GM12878 (cell line): ENCODE results near the gene UMAD1. TPM values are rescaled to one million over a fixed set of nuclear protein-coding genes. Genes with fewer than 3 reads are reported as not detected.

ENCODE experiments used
- ATAC-seq: fragments of 200-7000 bp; cut with Tn5 transposase; 3 replicates; pipeline ENCODE4 v1.9.1; 2020; ENCODE audit warnings: mild to moderate bottlenecking, moderate library complexity
- BruUV-seq: library from RNA; stranded (reverse); fragments of 400-500 nt; replicated peaks from 2 replicates; lab custom pipeline; 2021; lab: Mats Ljungman, UMichigan
- CTCF ChIA-PET: fragments of 300-600 bp; sonication (Branson Sonifier 250); formaldehyde crosslinking; extraction: SDS; loops from one replicate; lab custom pipeline; 2021; ENCODE audit warnings: inconsistent platforms; lab: Yijun Ruan, JAX
- POLR2A ChIA-PET: fragments of 350-600 bp; formaldehyde crosslinking; extraction: SDS; loops from one replicate; lab custom pipeline; 2021; ENCODE audit warnings: inconsistent platforms; lab: Charles Lee
- RAD21 ChIA-PET: fragments of 300-600 bp; sonication (Branson Sonifier 250); formaldehyde crosslinking; loops from one replicate; lab custom pipeline; 2023; ENCODE audit warnings: antibody characterized with exemption; ENCODE audit not compliant: unreplicated experiment; lab: Charles Lee
- SMC1A ChIA-PET: fragments of 300-600 bp; sonication (Branson Sonifier 250); formaldehyde crosslinking; loops from one replicate; lab custom pipeline; 2023; ENCODE audit not compliant: unreplicated experiment, uncharacterized antibody; lab: Charles Lee
- DNase-seq: peaks from one replicate; pipeline ENCODE4 v3.0.0-alpha.2; 2011; ENCODE audit warnings: low read depth, low spot score
- FAIRE-seq: peaks from 3 replicates; lab custom pipeline; 2011; peaks lifted over from hg19 to GRCh38; lab: Jason Lieb, UNC
- H2AFZ ChIP-seq: 2 replicates; pipeline ENCODE4 v1.6.0; 2011; ENCODE audit warnings: low read depth, low read length, control low read depth; ENCODE audit not compliant: control insufficient read depth
- H3K27ac ChIP-seq: 2 replicates; pipeline ENCODE4 v1.5.1; 2011; ENCODE audit warnings: control low read depth; ENCODE audit not compliant: control insufficient read depth, insufficient read depth
- H3K27me3 ChIP-seq, 2 experiments: replicated peaks in 1 of 2; 2 replicates each; pipeline versions ENCODE4 v1.6.0 to v1.6.1; 2011; ENCODE audit warnings: low read length in 1 of 2; ENCODE audit not compliant: control insufficient read depth in 2 of 2, insufficient read depth in 2 of 2
- H3K36me3 ChIP-seq, 2 experiments: 2 replicates each; pipeline ENCODE4 v1.5.1; 2011; ENCODE audit warnings: low read length in 1 of 2; ENCODE audit not compliant: control insufficient read depth in 2 of 2, insufficient read depth in 2 of 2
- H3K4me1 ChIP-seq: 2 replicates; pipeline ENCODE4 v1.6.1; 2011; ENCODE audit warnings: mild to moderate bottlenecking, low read length, moderate library complexity, mixed read lengths; ENCODE audit not compliant: control insufficient read depth, insufficient read depth
- H3K4me2 ChIP-seq: 2 replicates; pipeline ENCODE4 v1.6.0; 2011; ENCODE audit warnings: control low read depth; ENCODE audit not compliant: control insufficient read depth, insufficient read depth
- H3K4me3 ChIP-seq: fragments of 200-600 bp; sonication (generic); 2 replicates; pipeline ENCODE4 v1.5.1; 2016
- H3K79me2 ChIP-seq: 2 replicates; pipeline ENCODE4 v1.6.0; 2011; ENCODE audit warnings: low read length; ENCODE audit not compliant: control insufficient read depth, insufficient read depth
- H3K9ac ChIP-seq: 2 replicates; pipeline ENCODE4 v1.8.0; 2011; ENCODE audit warnings: low read length, control low read depth, mixed read lengths; ENCODE audit not compliant: control insufficient read depth, insufficient read depth
- H3K9me3 ChIP-seq: replicated peaks from 3 replicates; pipeline ENCODE4 v1.5.1; 2011; ENCODE audit warnings: mild to moderate bottlenecking, low read length; ENCODE audit not compliant: control insufficient read depth, insufficient read depth
- H4K20me1 ChIP-seq: 2 replicates; pipeline ENCODE4 v1.6.0; 2011; ENCODE audit not compliant: control insufficient read depth, insufficient read depth
- ATF7 ChIP-seq: fragments of 450-650 bp; IDR thresholded peaks from 2 replicates; pipeline ENCODE4 v1.6.1; 2016; ENCODE audit warnings: low read depth, mild to moderate bottlenecking
- CEBPB ChIP-seq, 2 experiments: fragments of 150-350 bp in 1 of 2; IDR thresholded peaks; 2 replicates each; pipeline ENCODE4 v1.6.1; 2012 to 2014; ENCODE audit warnings: low read depth in 2 of 2, low read length in 2 of 2, borderline replicate concordance in 1 of 2, inconsistent platforms in 1 of 2
- EZH2 ChIP-seq: IDR thresholded peaks from 2 replicates; pipeline ENCODE4 v1.6.1; 2012; ENCODE audit warnings: low read depth, mild to moderate bottlenecking, control low read depth, inconsistent platforms, low read length, borderline replicate concordance; ENCODE audit not compliant: control insufficient read depth
- KDM1A ChIP-seq: fragments of 200-600 bp; sonication (generic); IDR thresholded peaks from 2 replicates; pipeline ENCODE4 v1.6.1; 2016; ENCODE audit warnings: borderline replicate concordance
- RAD21 ChIP-seq: IDR thresholded peaks from 2 replicates; pipeline ENCODE4 v1.6.1; 2011; ENCODE audit warnings: mild to moderate bottlenecking, low read depth, low read length, moderate library complexity; ENCODE audit not compliant: insufficient read depth
- SPI1 ChIP-seq: IDR thresholded peaks from 2 replicates; pipeline ENCODE4 v1.6.1; 2011; ENCODE audit warnings: low read depth, mild to moderate bottlenecking, low read length, moderate library complexity, borderline replicate concordance; ENCODE audit not compliant: insufficient read depth
- ZNF384 ChIP-seq: IDR thresholded peaks from 2 replicates; pipeline ENCODE4 v1.6.1; 2012; ENCODE audit warnings: low read depth, mild to moderate bottlenecking, low read length, improper control_type of control experiment, borderline replicate concordance
- whole genome bisulfite sequencing: methylation state at CpG from one replicate; pipeline ENCODE4 v1.1.6; 2016; ENCODE audit warnings: low lambda C conversion rate; ENCODE audit not compliant: insufficient replicate concordance, insufficient coverage; ENCODE audit errors: missing lambda C conversion rate; 5-methylcytosine and 5-hydroxymethylcytosine counted together
- in situ Hi-C: fragments of 300-500 bp; cut with MboI; formaldehyde crosslinking; loops from 9 replicates; pipeline ENCODE4 v1.14.3; 2018; ENCODE audit warnings: mixed read lengths
- intact Hi-C: fragments of 100-400 bp; cut with micrococcal nuclease; formaldehyde crosslinking; loops from one replicate; pipeline ENCODE4 v1.14.2; 2022; ENCODE audit not compliant: unreplicated experiment
- polyA plus RNA-seq, 11 experiments: library from polyadenylated mRNA; depleted of rRNA in 4 of 11; unstranded in 6 of 11; stranded (reverse) in 5 of 11; fragments of >200 nt; fragmentation: Nextera tagmentation in 4 of 11; fragmentation: Illumina TruSeq in 1 of 11; extraction: Ambion mirVana in 4 of 11; extraction: Trizol in 1 of 11; gene quantifications; 1 replicate in 1 of 11; 2 replicates in 10 of 11; pipeline versions ENCODE4 v1.2.1 to v1.2.3, GENCODE V29; 2011 to 2016; ENCODE audit warnings: inconsistent platforms in 2 of 11, missing spikeins in 2 of 11, low read depth in 1 of 11
- total RNA-seq, 4 experiments: library from RNA; depleted of rRNA in 3 of 4; stranded (reverse); fragments of >200 nt in 3 of 4; fragmentation: Illumina TruSeq in 1 of 4; extraction: Trizol in 1 of 4; gene quantifications; 2 replicates each; pipeline versions ENCODE4 v1.2.1 to v1.2.3, GENCODE V29; 2013 to 2021
- TF ChIP-seq, protein P1 (sequence below), 3 experiments: IDR thresholded peaks in 2 of 3; conservative IDR thresholded peaks in 1 of 3; 2 replicates each; pipeline ENCODE4 v1.5.1; 2011; ENCODE audit warnings: low read depth in 3 of 3, low read length in 3 of 3, mild to moderate bottlenecking in 3 of 3, control low read depth in 2 of 3, moderate library complexity in 2 of 3, inconsistent platforms in 1 of 3, mixed read lengths in 1 of 3; ENCODE audit not compliant: control insufficient read depth in 2 of 3, insufficient read depth in 1 of 3; ENCODE audit errors: extremely low read depth in 1 of 3

UMAD1 gene
- total and polyA plus RNA-seq, 10 of the 15 experiments (the other 5 are each of a cell fraction or from before 2014, with no cell fraction given): 6.0 to 28.6 (median 9.3) TPM

DNA sequence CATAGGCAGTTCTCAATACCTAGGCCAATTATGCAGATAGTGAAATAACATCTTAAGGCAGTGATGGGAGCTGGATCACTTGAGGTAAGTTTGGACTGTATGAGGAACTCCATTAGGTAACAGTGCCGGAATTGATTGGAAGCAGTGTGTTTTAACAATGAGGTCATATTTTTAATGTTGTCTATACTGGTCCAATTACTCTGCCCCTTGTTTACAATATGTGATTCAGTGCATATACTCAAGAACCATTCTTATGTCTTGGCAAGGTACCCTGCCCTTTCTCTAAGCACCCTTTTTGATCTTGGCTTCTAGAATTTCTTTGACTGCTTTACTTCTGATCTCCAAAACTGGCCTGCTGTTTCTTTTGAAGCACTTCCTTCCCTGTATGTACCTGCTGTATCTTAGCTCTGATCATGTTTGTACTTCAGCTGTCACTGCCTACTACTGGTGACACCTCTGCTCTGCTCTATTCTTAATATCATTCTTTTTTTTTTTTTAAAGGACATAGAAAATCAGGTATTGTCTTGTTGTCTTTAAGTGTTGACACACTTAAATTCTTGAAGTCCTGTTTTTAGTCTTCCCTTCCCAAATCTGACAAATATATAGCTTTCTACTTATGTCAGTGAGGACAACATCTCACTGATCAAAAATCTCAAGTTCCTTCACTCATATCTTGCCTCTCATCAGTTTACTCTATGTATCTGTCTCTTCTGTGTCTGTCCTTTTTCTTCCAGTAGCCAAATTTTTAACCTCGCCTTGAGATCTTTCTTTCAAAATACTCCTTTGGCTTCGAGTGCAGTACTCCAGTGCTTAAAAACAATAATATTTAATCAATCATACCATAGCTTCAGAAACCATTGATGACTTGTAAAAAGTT is 124.2 kb downstream of the UMAD1 start:
- in situ Hi-C loops: loop anchor here (5.0 to 10.0 kb wide), 2 partner anchors 340 to 453 kb away; no protein-coding TSS in a partner anchor
- H3K27ac ChIP-seq: no peak overlapping the region

More for the DNA sequence above, 124.2 kb downstream of the UMAD1 start:
- Histone ChIP-seq H3K9ac (no peak overlapping the region), H4K20me1 (no peaks in the 10 kb centered on the region), H3K27me3 (no peaks in the 10 kb centered on the region), H3K4me1 (peaks cover 6% of the 10 kb centered on the region), H3K9me3 (no peaks in the 10 kb centered on the region), H2AFZ (no peak overlapping the region), H3K4me2 (no peak overlapping the region), H3K79me2 (no peaks in the 10 kb centered on the region), H3K36me3 (no peaks in the 10 kb centered on the region), H3K4me3 (no peak overlapping the region)
- BruUV-seq: no TSS peak
- intact Hi-C loops: loop anchor here (2.0 to 10.0 kb wide), 8 partner anchors 52 to 660 kb away; no protein-coding TSS in a partner anchor
- ChIA-PET RAD21 (interaction anchor here (0.6 to 3.2 kb wide), 36 partner anchors 9 to 661 kb away, joined by 3 to 43 read pairs (median 5); partner anchors contain the start of genes RPA3 and UMAD1), SMC1A (interaction anchor here (0.6 to 4.6 kb wide), 55 partner anchors 9 to 452 kb away, joined by 3 to 50 read pairs (median 4); partner anchors contain the start of genes GLCCI1 and RPA3), CTCF (interaction anchor here (0.5 to 3.3 kb wide), 35 partner anchors 8 to 531 kb away, joined by 3 to 28 read pairs (median 3); no protein-coding TSS in a partner anchor), POLR2A (interaction anchor here (0.8 to 2.1 kb wide), 11 partner anchors 8 to 208 kb away, joined by 3 to 9 read pairs (median 3); partner anchors contain the start of gene UMAD1)
- DNase-seq (no peak), FAIRE-seq (no peak), ATAC-seq (peak; percentile 31)
- WGBS: 90% methylated on average over 3 of the region's 3 CpGs
- TF ChIP-seq, protein P1, sequence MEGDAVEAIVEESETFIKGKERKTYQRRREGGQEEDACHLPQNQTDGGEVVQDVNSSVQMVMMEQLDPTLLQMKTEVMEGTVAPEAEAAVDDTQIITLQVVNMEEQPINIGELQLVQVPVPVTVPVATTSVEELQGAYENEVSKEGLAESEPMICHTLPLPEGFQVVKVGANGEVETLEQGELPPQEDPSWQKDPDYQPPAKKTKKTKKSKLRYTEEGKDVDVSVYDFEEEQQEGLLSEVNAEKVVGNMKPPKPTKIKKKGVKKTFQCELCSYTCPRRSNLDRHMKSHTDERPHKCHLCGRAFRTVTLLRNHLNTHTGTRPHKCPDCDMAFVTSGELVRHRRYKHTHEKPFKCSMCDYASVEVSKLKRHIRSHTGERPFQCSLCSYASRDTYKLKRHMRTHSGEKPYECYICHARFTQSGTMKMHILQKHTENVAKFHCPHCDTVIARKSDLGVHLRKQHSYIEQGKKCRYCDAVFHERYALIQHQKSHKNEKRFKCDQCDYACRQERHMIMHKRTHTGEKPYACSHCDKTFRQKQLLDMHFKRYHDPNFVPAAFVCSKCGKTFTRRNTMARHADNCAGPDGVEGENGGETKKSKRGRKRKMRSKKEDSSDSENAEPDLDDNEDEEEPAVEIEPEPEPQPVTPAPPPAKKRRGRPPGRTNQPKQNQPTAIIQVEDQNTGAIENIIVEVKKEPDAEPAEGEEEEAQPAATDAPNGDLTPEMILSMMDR (IDR thresholded peaks at IDR 0.05 in 2 of 3, conservative IDR thresholded peaks at IDR 0.05 in 1 of 3; ENCODE audit: control insufficient read depth in 2 of 3, extremely low read depth in 1 of 3, insufficient read depth in 1 of 3, low read depth in 3 of 3, low read length in 3 of 3): peak; percentile 3 to 25 (median 21); a peak in 2 of 6 replicates
- TF ChIP-seq EZH2 (no peak), ZNF384 (peak; percentile 58; the same call in 1 of the 2 replicates), ATF7 (0 out of 2 replicates have a peak, but pooled peaks have one; percentile 21), SPI1 (peak; percentile 22; the same call in 1 of the 2 replicates), KDM1A (no peak), RAD21 (peak; percentile 14; the same call in 1 of the 2 replicates), CEBPB (IDR thresholded peaks at IDR 0.05; ENCODE audit: borderline replicate concordance in 1 of 2, low read depth in 2 of 2, low read length in 2 of 2) (no peak)
